MCF 10A (cell line): Measurements from ENCODE around the gene AKAP13. TPM values are rescaled to one million over a fixed set of nuclear protein-coding genes. Genes with fewer than 3 reads are reported as not detected.
A peak's percentile ranks its signal among the peaks of the same experiment; 100 is the strongest.

Source experiments
- BruUV-seq: library from RNA; stranded (reverse); fragments of 400-500 nt; replicated peaks from 2 replicates; lab custom pipeline; 2021; lab: Mats Ljungman, UMichigan
- CTCF ChIA-PET: fragments of 300-600 bp; sonication (Branson Sonifier 250); formaldehyde crosslinking; extraction: SDS; loops from one replicate; lab custom pipeline; 2021; ENCODE audit warnings: antibody characterized with exemption, inconsistent platforms; lab: Yijun Ruan, JAX
- POLR2A ChIA-PET: fragments of 300-600, 350-650 bp; sonication (Branson Sonifier 250); formaldehyde crosslinking; extraction: SDS; loops from one replicate; lab custom pipeline; 2020; ENCODE audit warnings: antibody characterized with exemption, inconsistent platforms; lab: Yijun Ruan, JAX
- DNase-seq: peaks from one replicate; pipeline ENCODE4 v3.0.0-alpha.2; 2018; ENCODE audit not compliant: unreplicated experiment
- H3K27ac Mint-ChIP-seq: one replicate; pipeline ENCODE4 v1.8.0; 2022; ENCODE audit warnings: mild to moderate bottlenecking, low read depth, mixed read lengths; ENCODE audit not compliant: unreplicated experiment
- H3K27me3 Mint-ChIP-seq: one replicate; pipeline ENCODE4 v1.8.0; 2022; ENCODE audit warnings: mixed read lengths; ENCODE audit not compliant: insufficient read depth, unreplicated experiment
- H3K36me3 Mint-ChIP-seq: one replicate; pipeline ENCODE4 v1.8.0; 2022; ENCODE audit warnings: mild to moderate bottlenecking, moderate library complexity, mixed read lengths; ENCODE audit not compliant: insufficient read depth, unreplicated experiment
- H3K4me1 Mint-ChIP-seq: one replicate; pipeline ENCODE4 v1.8.0; 2022; ENCODE audit warnings: mixed read lengths; ENCODE audit not compliant: insufficient read depth, unreplicated experiment
- H3K4me3 Mint-ChIP-seq: one replicate; pipeline ENCODE4 v1.8.0; 2022; ENCODE audit warnings: mild to moderate bottlenecking, moderate library complexity, mixed read lengths; ENCODE audit not compliant: unreplicated experiment
- H3K9me3 Mint-ChIP-seq: one replicate; pipeline ENCODE4 v1.8.0; 2022; ENCODE audit warnings: mixed read lengths; ENCODE audit not compliant: unreplicated experiment
- CTCF ChIP-seq: fragments of 200-600 bp; IDR thresholded peaks from one replicate; pipeline ENCODE4 v1.8.0; 2022; ENCODE audit warnings: antibody characterized with exemption, mild to moderate bottlenecking; ENCODE audit not compliant: unreplicated experiment
- intact Hi-C: fragments of 100-400 bp; cut with micrococcal nuclease; formaldehyde crosslinking; loops from 2 replicates; pipeline ENCODE4 v1.14.1; 2022
- total RNA-seq: library from RNA; stranded (reverse); gene quantifications from 2 replicates; pipeline ENCODE4 v1.2.3, GENCODE V29; 2022

Gene AKAP13
- total RNA-seq, 1 experiment from 2014 or later: 65.7 TPM

- H3K9me3 Mint-ChIP-seq: no peaks in the 10 kb centered on the region
- H3K27ac Mint-ChIP-seq: peak overlapping the region; percentile 95
- peaks cover 12% of the 10 kb centered on the region for H3K36me3 Mint-ChIP-seq
- POLR2A ChIA-PET: interaction anchor here (1.1 to 3.6 kb wide), 2 partner anchors 48 to 81 kb away, joined by 3 to 50 read pairs; partner anchors contain the start of gene AKAP13
- no TSS peak for BruUV-seq
- H3K4me3 Mint-ChIP-seq: peak overlapping the region; percentile 10
- DNase-seq: no peak
- intact Hi-C loops: loop anchor here (5.0 kb wide), 2 partner anchors 36 to 154 kb away; no protein-coding TSS in a partner anchor
- no peak for TF ChIP-seq CTCF
- H3K4me1 Mint-ChIP-seq: peaks cover 40% of the 10 kb centered on the region
- CTCF ChIA-PET: interaction anchor here (0.7 to 6.3 kb wide), 7 partner anchors 22 to 152 kb away, joined by 3 to 39 read pairs (median 4); no protein-coding TSS in a partner anchor
- no peaks in the 10 kb centered on the region for H3K27me3 Mint-ChIP-seq
Observed at GRCh38 chr15:85333132-85333831, 47.1 kb upstream of the AKAP13 start.

GRCh38 chr15:85334241-85334640 lies 46.2 kb upstream of the AKAP13 start:
- peak overlapping the region; percentile 95 for H3K27ac Mint-ChIP-seq
- peaks cover 12% of the 10 kb centered on the region for H3K36me3 Mint-ChIP-seq
- peaks cover 40% of the 10 kb centered on the region for H3K4me1 Mint-ChIP-seq
- H3K4me3 Mint-ChIP-seq: no peak overlapping the region
- no peaks in the 10 kb centered on the region for H3K27me3 Mint-ChIP-seq
- TF ChIP-seq CTCF: no peak
- no peak for DNase-seq
- ChIA-PET CTCF (no interaction called here), POLR2A (no interaction called here)
- BruUV-seq: no TSS peak
- intact Hi-C loops: loop anchor here (5.0 kb wide), 2 partner anchors 37 to 153 kb away; no protein-coding TSS in a partner anchor
- H3K9me3 Mint-ChIP-seq: no peaks in the 10 kb centered on the region

- CTCF ChIA-PET: interaction anchor here (0.6 to 1.6 kb wide), 4 partner anchors 9 to 257 kb away, joined by 3 to 4 read pairs (median 3); no protein-coding TSS in a partner anchor
- peaks cover 41% of the 10 kb centered on the region for H3K4me1 Mint-ChIP-seq
Observed at GRCh38 chr15:85335193-85335942, 45.0 kb upstream of the AKAP13 start.

More at GRCh38 chr15:85335193-85335942, 45.0 kb upstream of the AKAP13 start:
- peaks cover 12% of the 10 kb centered on the region for H3K36me3 Mint-ChIP-seq
- no peak for TF ChIP-seq CTCF
- intact Hi-C loops: no loop called here
- BruUV-seq: no TSS peak
- no peaks in the 10 kb centered on the region for H3K9me3 Mint-ChIP-seq
- H3K27me3 Mint-ChIP-seq: no peaks in the 10 kb centered on the region
- no peak for DNase-seq
- H3K27ac Mint-ChIP-seq: no peak overlapping the region
- H3K4me3 Mint-ChIP-seq: no peak overlapping the region
- POLR2A ChIA-PET: interaction anchor here (0.7 kb wide), 1 partner anchor 33 kb away, joined by 3 read pairs; no protein-coding TSS in a partner anchor
